ENCODE results near the gene NDUFAF5. TPM values are rescaled to one million over a fixed set of nuclear protein-coding genes. Genes with fewer than 3 reads are reported as not detected.

The NDUFAF5 gene
- total RNA-seq, 1 donor from 2014 or later = 40.4 TPM

- Mint-ChIP-seq H3K4me3 (no peak overlapping the region), H3K27ac (peak overlapping the region; percentile 62)
Observed at GRCh38 chr20:13844296-13844695, 59.5 kb downstream of the NDUFAF5 start.

GRCh38 chr20:13851279-13851678, 66.5 kb downstream of the NDUFAF5 start:
- Mint-ChIP-seq H3K4me3 (no peak overlapping the region), H3K4me1 (no peaks in the 10 kb centered on the region), H3K9me3 (no peaks in the 10 kb centered on the region), H3K36me3 (no peaks in the 10 kb centered on the region), H3K27ac (no peak overlapping the region), H3K27me3 (ENCODE audit: low read depth) (peaks cover 15% of the 10 kb centered on the region)
- no peak for DNase-seq (ENCODE audit: low spot score in 2 of 2, unreplicated experiment in 2 of 2)
- TF ChIP-seq CTCF (IDR thresholded peaks at IDR 0.05; ENCODE audit: unreplicated experiment) = no peak

More at GRCh38 chr20:13844296-13844695, 59.5 kb downstream of the NDUFAF5 start:
- Mint-ChIP-seq H3K36me3 (no peaks in the 10 kb centered on the region), H3K9me3 (no peaks in the 10 kb centered on the region), H3K27me3 (ENCODE audit: low read depth) (peaks cover 5% of the 10 kb centered on the region), H3K4me1 (peaks cover 13% of the 10 kb centered on the region)
- no peak for TF ChIP-seq CTCF (IDR thresholded peaks at IDR 0.05; ENCODE audit: unreplicated experiment)
- DNase-seq (ENCODE audit: low spot score in 2 of 2, unreplicated experiment in 2 of 2) = no peak

- no peak overlapping the region for H3K27ac Mint-ChIP-seq
- H3K36me3 Mint-ChIP-seq = no peaks in the 10 kb centered on the region
- peaks cover 18% of the 10 kb centered on the region for H3K27me3 Mint-ChIP-seq (ENCODE audit: low read depth)
- no peaks in the 10 kb centered on the region for H3K9me3 Mint-ChIP-seq
- TF ChIP-seq CTCF (IDR thresholded peaks at IDR 0.05; ENCODE audit: unreplicated experiment) = no peak
- DNase-seq (ENCODE audit: low spot score in 2 of 2, unreplicated experiment in 2 of 2) = no peak
- no peak overlapping the region for H3K4me3 Mint-ChIP-seq
- no peaks in the 10 kb centered on the region for H3K4me1 Mint-ChIP-seq
Observed at GRCh38 chr20:13852306-13852705, 67.5 kb downstream of the NDUFAF5 start.

GRCh38 chr20:13855613-13856012, 70.8 kb downstream of the NDUFAF5 start:
- H3K36me3 Mint-ChIP-seq = no peaks in the 10 kb centered on the region
- DNase-seq (ENCODE audit: low spot score in 2 of 2, unreplicated experiment in 2 of 2) = no peak
- no peak for TF ChIP-seq CTCF (IDR thresholded peaks at IDR 0.05; ENCODE audit: unreplicated experiment)
- no peak overlapping the region for H3K4me3 Mint-ChIP-seq
- H3K9me3 Mint-ChIP-seq = peaks cover under 1% of the 10 kb centered on the region
- H3K4me1 Mint-ChIP-seq = no peaks in the 10 kb centered on the region
- H3K27me3 Mint-ChIP-seq (ENCODE audit: low read depth) = peaks cover 6% of the 10 kb centered on the region
- H3K27ac Mint-ChIP-seq = no peak overlapping the region

- Mint-ChIP-seq H3K4me1 (no peaks in the 10 kb centered on the region), H3K4me3 (no peak overlapping the region), H3K36me3 (no peaks in the 10 kb centered on the region), H3K27me3 (ENCODE audit: low read depth) (peaks cover 6% of the 10 kb centered on the region), H3K27ac (no peak overlapping the region), H3K9me3 (peaks cover 4% of the 10 kb centered on the region)
- TF ChIP-seq CTCF (IDR thresholded peaks at IDR 0.05; ENCODE audit: unreplicated experiment) = no peak
- no peak for DNase-seq (ENCODE audit: low spot score in 2 of 2, unreplicated experiment in 2 of 2)
Observed at GRCh38 chr20:13856354-13856753, 71.5 kb downstream of the NDUFAF5 start.

GRCh38 chr20:13857304-13857703, 72.5 kb downstream of the NDUFAF5 start:
- no peak for DNase-seq (ENCODE audit: low spot score in 2 of 2, unreplicated experiment in 2 of 2)
- no peak overlapping the region for H3K4me3 Mint-ChIP-seq
- peaks cover 4% of the 10 kb centered on the region for H3K9me3 Mint-ChIP-seq
- no peaks in the 10 kb centered on the region for H3K4me1 Mint-ChIP-seq
- H3K27me3 Mint-ChIP-seq (ENCODE audit: low read depth) = peaks cover 6% of the 10 kb centered on the region
- TF ChIP-seq CTCF (IDR thresholded peaks at IDR 0.05; ENCODE audit: unreplicated experiment) = no peak
- no peak overlapping the region for H3K27ac Mint-ChIP-seq
- no peaks in the 10 kb centered on the region for H3K36me3 Mint-ChIP-seq
